Adrenal gland (tissue), 12 donors: ENCODE data around the gene ZFHX3. TPM values are rescaled to one million over a fixed set of nuclear protein-coding genes. Genes with fewer than 3 reads are reported as not detected.
"Not testable (repeated sequence)": the region's sequence is repeated elsewhere in the genome, so short reads cannot be mapped to it uniquely, and the experiment has no call there.

Experiments used
- DNase-seq, 7 donors: peaks; one replicate each; pipeline ENCODE4 v3.0.0-alpha.2; 2019 to 2020
- H3K27ac ChIP-seq, 5 donors: fragments of 200-600 bp; sonication (generic) in 4 of 5; 1 replicate in 3 of 5; 2 replicates in 2 of 5; pipeline versions ENCODE4 v1.5.1 to v1.8.0; 2016 to 2020; ENCODE audit warnings: mild to moderate bottlenecking in 1 of 5
- H3K27me3 ChIP-seq: fragments of 200-600 bp; 2 replicates; pipeline ENCODE4 v1.8.0; 2021
- H3K36me3 ChIP-seq, 2 donors: fragments of 200-600 bp; replicated peaks in 1 of 2; 1 replicate in 1 of 2; 2 replicates in 1 of 2; pipeline versions ENCODE4 v1.5.1 to v1.8.0; 2018 to 2022
- H3K4me1 ChIP-seq, 2 donors: fragments of 200-600 bp; replicated peaks in 1 of 2; 1 replicate in 1 of 2; 2 replicates in 1 of 2; pipeline versions ENCODE4 v1.5.1 to v1.8.0; 2018 to 2021
- H3K4me3 ChIP-seq, 4 donors: fragments of 200-600 bp; sonication (generic) in 3 of 4; one replicate each; pipeline ENCODE4 v1.5.1; 2016 to 2018
- H3K9me3 ChIP-seq, 3 donors: fragments of 200-600 bp; sonication (generic) in 1 of 3; replicated peaks in 1 of 3; 1 replicate in 2 of 3; 2 replicates in 1 of 3; pipeline versions ENCODE4 v1.5.1 to v1.8.0; 2016 to 2021
- CTCF ChIP-seq, 6 experiments: fragments of 450-650 bp in 4 of 6; fragments of 200-600 bp in 2 of 6; sonication (generic) in 1 of 6; IDR thresholded peaks; 1 replicate in 5 of 6; 2 replicates in 1 of 6; pipeline versions ENCODE4 v1.5.1 to v1.8.0; 2016 to 2021; ENCODE audit warnings: antibody characterized with exemption in 6 of 6, mild to moderate bottlenecking in 2 of 6, moderate library complexity in 1 of 6
- POLR2A ChIP-seq, 2 donors: fragments of 450-650 bp; IDR thresholded peaks; one replicate each; pipeline ENCODE4 v1.6.1; 2017; ENCODE audit warnings: antibody characterized with exemption in 2 of 2, mild to moderate bottlenecking in 2 of 2, moderate library complexity in 1 of 2
- WGBS, 4 donors: extraction: QIAGEN DNeasy Blood & Tissue Kit in 2 of 4; methylation state at CpG; one replicate each; pipeline versions ENCODE4 v1.1.5 to v1.1.7; 2013 to 2017; 5-methylcytosine and 5-hydroxymethylcytosine counted together
- intact Hi-C, 2 donors: fragments of 100-400 bp; cut with DNase I; formaldehyde crosslinking; loops; one replicate each; pipeline versions ENCODE4 v1.14.1 to v1.15.0; 2022 to 2023
- polyA plus RNA-seq, 3 donors: library from polyadenylated mRNA; stranded (reverse); fragments of 200-250 nt in 2 of 3; fragments of 350-450 nt in 1 of 3; fragmentation: Illumina TruSeq in 1 of 3; extraction: RNeasy Lipid Tissue Mini Kit (QIAGEN cat#74804) in 1 of 3; gene quantifications; one replicate each; pipeline ENCODE4 v1.2.3, GENCODE V29; 2013 to 2014
- total RNA-seq, 9 donors: library from RNA; depleted of rRNA in 4 of 9; stranded (reverse); fragments of >200 nt in 4 of 9; fragments of 120-200 nt in 1 of 9; fragmentation: NEBNext Ultra II Directional in 1 of 9; extraction: Animal tissue kit (Norgen Biotek cat#: 25700) in 1 of 9; gene quantifications; one replicate each; pipeline versions ENCODE4 v1.1.0 to v1.2.4, GENCODE V29; 2013 to 2023
- donor health status: healthy with polysubstance abuse.
- donor health status: Bipolar disorder and iron deficiency.
- donor health status: DM: yes; HTN: yes; CAD: no.
- donor health status: DM: no; HTN: no; CAD: no.
- donor health status: DM: no; HTN: no; CAD: no.
- donor health status: DM: yes; HTN: yes; CAD: no.

Gene ZFHX3
- total and polyA plus RNA-seq, 12 donors: 2.4 to 31.6 (median 19.3) TPM

- WGBS, 4 donors: 91 to 96% (median 93%) methylated on average over 5 to 8 of the region's 8 CpGs
- no peaks in the 10 kb centered on the region for H3K9me3 ChIP-seq
- no peaks in the 10 kb centered on the region for H3K36me3 ChIP-seq
- H3K27ac ChIP-seq: no peak overlapping the region
- intact Hi-C loops: no loop called here
- TF ChIP-seq CTCF (IDR thresholded peaks at IDR 0.05): no peak
- H3K4me1 ChIP-seq: peaks cover 0 to 10% of the 10 kb centered on the region in 2 donors
- H3K4me3 ChIP-seq: no peak overlapping the region
- DNase-seq: no peak
- H3K27me3 ChIP-seq: no peaks in the 10 kb centered on the region
Measured at GRCh38 chr16:73091174-73091573, 43.2 kb upstream of the ZFHX3 start.

GRCh38 chr16:73089420-73089819 lies 41.5 kb upstream of the ZFHX3 start:
- Histone ChIP-seq H3K27me3 (no peaks in the 10 kb centered on the region), H3K27ac (no peak overlapping the region), H3K4me3 (no peak overlapping the region), H3K9me3 (no peaks in the 10 kb centered on the region), H3K4me1 (no peaks in the 10 kb centered on the region), H3K36me3 (no peaks in the 10 kb centered on the region)
- no peak for TF ChIP-seq POLR2A (IDR thresholded peaks at IDR 0.05)
- TF ChIP-seq CTCF (IDR thresholded peaks at IDR 0.05): no peak
- intact Hi-C loops: no loop called here
- no peak for DNase-seq
- 90 to 94% (median 93%) methylated on average over 3 of the region's 3 CpGs for WGBS, 4 donors

- H3K27ac ChIP-seq: no peak overlapping the region
- 70 to 80% (median 72%) methylated on average over 4 of the region's 4 CpGs for WGBS, 4 donors
- no peaks in the 10 kb centered on the region for H3K9me3 ChIP-seq
- no peak overlapping the region for H3K4me3 ChIP-seq
- intact Hi-C loops: no loop called here
- DNase-seq: no peak
- no peaks in the 10 kb centered on the region for H3K4me1 ChIP-seq
- TF ChIP-seq POLR2A (IDR thresholded peaks at IDR 0.05) (no peak), CTCF (IDR thresholded peaks at IDR 0.05) (no peak)
- no peaks in the 10 kb centered on the region for H3K27me3 ChIP-seq
- H3K36me3 ChIP-seq: no peaks in the 10 kb centered on the region
Measured at GRCh38 chr16:73086108-73086507, 38.2 kb upstream of the ZFHX3 start.

GRCh38 chr16:73083271-73083670 lies 35.3 kb upstream of the ZFHX3 start:
- Histone ChIP-seq H3K4me3 (no peak overlapping the region), H3K36me3 (no peaks in the 10 kb centered on the region), H3K9me3 (no peaks in the 10 kb centered on the region), H3K27me3 (no peaks in the 10 kb centered on the region), H3K4me1 (no peaks in the 10 kb centered on the region), H3K27ac (no peak overlapping the region)
- DNase-seq: no peak
- intact Hi-C loops: no loop called here
- 89 to 95% (median 91%) methylated on average over 3 of the region's 3 CpGs for WGBS, 4 donors
- TF ChIP-seq POLR2A (IDR thresholded peaks at IDR 0.05): no peak
- TF ChIP-seq CTCF (IDR thresholded peaks at IDR 0.05): no peak

GRCh38 chr16:73082634-73083051 lies 34.7 kb upstream of the ZFHX3 start:
- peak in 2 of 7 donors; percentile 22 to 57 for DNase-seq
- H3K4me3 ChIP-seq, H3K9me3 ChIP-seq, H3K36me3 ChIP-seq, intact Hi-C loops, H3K4me1 ChIP-seq, H3K27me3 ChIP-seq: not testable (repeated sequence)
- 48 to 66% (median 55%) methylated on average over 4 of the region's 4 CpGs for WGBS, 4 donors
- peak overlapping the region in 1 of 5 donors; percentile 14 for H3K27ac ChIP-seq
